Measurements from ENCODE around the gene CDH12. TPM values are rescaled to one million over a fixed set of nuclear protein-coding genes. Genes with fewer than 3 reads are reported as not detected.

Gene CDH12
- total and polyA plus RNA-seq, 10 of the 15 experiments (the other 5 are each of a cell fraction or from before 2014, with no cell fraction given): 0.03 to 0.16 TPM; not detected in 8

DNA sequence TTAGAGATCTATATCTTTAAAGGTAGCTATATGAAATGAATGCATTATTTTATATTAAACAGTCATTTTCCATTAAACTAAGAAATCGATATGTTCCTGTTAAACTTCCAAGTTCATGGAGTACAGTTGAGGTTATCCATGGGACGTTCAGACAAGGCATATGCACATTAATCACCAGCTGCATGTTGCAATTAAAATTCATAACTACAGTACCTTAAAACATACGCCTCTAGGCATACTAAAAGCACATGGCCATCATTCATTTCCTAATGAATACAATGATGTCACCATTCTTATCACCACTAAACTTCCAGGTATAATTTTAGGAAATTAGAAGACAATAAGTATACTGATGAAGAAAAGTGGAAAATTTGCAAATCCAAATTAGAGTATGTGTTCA lies 174.3 kb downstream of the CDH12 start:
- no TSS peak for BruUV-seq (replicated peaks)
- RAD21 ChIA-PET (ENCODE audit: unreplicated experiment): no interaction called here
- 0% methylated on average over 3 of the region's 3 CpGs for WGBS (ENCODE audit: insufficient coverage, insufficient replicate concordance, low lambda C conversion rate, missing lambda C conversion rate)
- no peak overlapping the region for H3K4me3 ChIP-seq
- POLR2A ChIA-PET: no interaction called here
- no peaks in the 10 kb centered on the region for H4K20me1 ChIP-seq (ENCODE audit: control insufficient read depth, insufficient read depth)
- FAIRE-seq (no peak), ATAC-seq (no peak), DNase-seq (ENCODE audit: low read depth, low spot score) (no peak)
- no peaks in the 10 kb centered on the region for H3K27me3 ChIP-seq (replicated peaks in 1 of 2; ENCODE audit: control insufficient read depth in 2 of 2, insufficient read depth in 2 of 2, low read length in 1 of 2)
- no peaks in the 10 kb centered on the region for H3K36me3 ChIP-seq (ENCODE audit: control insufficient read depth in 2 of 2, insufficient read depth in 2 of 2, low read length in 1 of 2)
- TF ChIP-seq KAT2A (conservative IDR thresholded peaks at IDR 0.05; ENCODE audit: control insufficient read depth, low read depth, low read length): no peak
- TF ChIP-seq MXI1 (IDR thresholded peaks at IDR 0.05; ENCODE audit: low read depth, low read length): no peak
- no peak for TF ChIP-seq NR2F1 (conservative IDR thresholded peaks at IDR 0.05)
- TF ChIP-seq, protein P1, sequence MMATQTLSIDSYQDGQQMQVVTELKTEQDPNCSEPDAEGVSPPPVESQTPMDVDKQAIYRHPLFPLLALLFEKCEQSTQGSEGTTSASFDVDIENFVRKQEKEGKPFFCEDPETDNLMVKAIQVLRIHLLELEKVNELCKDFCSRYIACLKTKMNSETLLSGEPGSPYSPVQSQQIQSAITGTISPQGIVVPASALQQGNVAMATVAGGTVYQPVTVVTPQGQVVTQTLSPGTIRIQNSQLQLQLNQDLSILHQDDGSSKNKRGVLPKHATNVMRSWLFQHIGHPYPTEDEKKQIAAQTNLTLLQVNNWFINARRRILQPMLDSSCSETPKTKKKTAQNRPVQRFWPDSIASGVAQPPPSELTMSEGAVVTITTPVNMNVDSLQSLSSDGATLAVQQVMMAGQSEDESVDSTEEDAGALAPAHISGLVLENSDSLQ (IDR thresholded peaks at IDR 0.05): no peak
- no peak for TF ChIP-seq NBN (IDR thresholded peaks at IDR 0.05)
- H3K27ac ChIP-seq (ENCODE audit: control insufficient read depth, insufficient read depth): no peak overlapping the region
- no peaks in the 10 kb centered on the region for H3K79me2 ChIP-seq (ENCODE audit: control insufficient read depth, insufficient read depth, low read length)
- no peaks in the 10 kb centered on the region for H3K9me3 ChIP-seq (replicated peaks; ENCODE audit: control insufficient read depth, insufficient read depth, low read length)
- intact Hi-C loops (cut with micrococcal nuclease; ENCODE audit: unreplicated experiment): no loop called here
- no peak overlapping the region for H2AFZ ChIP-seq (ENCODE audit: control insufficient read depth, low read depth, low read length)
- no peak overlapping the region for H3K9ac ChIP-seq (ENCODE audit: control insufficient read depth, insufficient read depth, low read length)
- H3K4me2 ChIP-seq (ENCODE audit: control insufficient read depth, insufficient read depth): no peak overlapping the region
- SMC1A ChIA-PET (ENCODE audit: uncharacterized antibody, unreplicated experiment): no interaction called here
- CTCF ChIA-PET: no interaction called here
- H3K4me1 ChIP-seq (ENCODE audit: control insufficient read depth, insufficient read depth, low read length): no peaks in the 10 kb centered on the region
- in situ Hi-C loops (cut with MboI): no loop called here

DNA sequence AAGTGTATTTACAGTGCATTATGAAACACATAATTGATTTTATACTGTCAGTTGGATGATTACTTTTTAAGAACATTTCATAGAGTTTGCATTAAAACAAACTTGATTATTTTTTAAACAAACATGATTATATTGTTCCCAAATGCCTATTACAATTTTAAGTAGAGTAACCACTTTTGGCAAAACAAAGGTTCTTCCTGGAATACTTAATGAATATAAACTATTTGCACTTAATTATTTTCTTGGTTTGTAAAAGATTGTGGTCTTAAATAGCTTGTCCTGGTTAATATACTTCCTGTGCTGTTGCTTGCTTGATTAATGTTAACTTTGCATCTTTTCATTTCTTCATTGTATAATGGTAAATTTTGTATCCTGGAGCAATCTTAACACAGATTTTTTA lies 180.0 kb downstream of the CDH12 start:
- FAIRE-seq (no peak), DNase-seq (ENCODE audit: low read depth, low spot score) (no peak), ATAC-seq (no peak)
- H2AFZ ChIP-seq (ENCODE audit: control insufficient read depth, low read depth, low read length): no peak overlapping the region
- RAD21 ChIA-PET (ENCODE audit: unreplicated experiment): no interaction called here
- CTCF ChIA-PET: no interaction called here
- no peaks in the 10 kb centered on the region for H4K20me1 ChIP-seq (ENCODE audit: control insufficient read depth, insufficient read depth)
- no peak overlapping the region for H3K4me3 ChIP-seq
- no peak overlapping the region for H3K27ac ChIP-seq (ENCODE audit: control insufficient read depth, insufficient read depth)
- intact Hi-C loops (cut with micrococcal nuclease; ENCODE audit: unreplicated experiment) (no loop called here), in situ Hi-C loops (cut with MboI) (no loop called here)
- no peaks in the 10 kb centered on the region for H3K36me3 ChIP-seq (ENCODE audit: control insufficient read depth in 2 of 2, insufficient read depth in 2 of 2, low read length in 1 of 2)
- no peaks in the 10 kb centered on the region for H3K27me3 ChIP-seq (replicated peaks in 1 of 2; ENCODE audit: control insufficient read depth in 2 of 2, insufficient read depth in 2 of 2, low read length in 1 of 2)
- H3K9ac ChIP-seq (ENCODE audit: control insufficient read depth, insufficient read depth, low read length): no peak overlapping the region
- no peak overlapping the region for H3K4me2 ChIP-seq (ENCODE audit: control insufficient read depth, insufficient read depth)
- TF ChIP-seq ATF7 (IDR thresholded peaks at IDR 0.05; ENCODE audit: low read depth) (no peak), POU2F2 (IDR thresholded peaks at IDR 0.05; ENCODE audit: borderline replicate concordance, low read depth, low read length) (no peak), GATAD2B (conservative IDR thresholded peaks at IDR 0.05; ENCODE audit: low read depth) (no peak)
- H3K4me1 ChIP-seq (ENCODE audit: control insufficient read depth, insufficient read depth, low read length): no peaks in the 10 kb centered on the region
- no peaks in the 10 kb centered on the region for H3K9me3 ChIP-seq (replicated peaks; ENCODE audit: control insufficient read depth, insufficient read depth, low read length)
- POLR2A ChIA-PET: no interaction called here
- BruUV-seq (replicated peaks): no TSS peak
- SMC1A ChIA-PET (ENCODE audit: uncharacterized antibody, unreplicated experiment): no interaction called here
- H3K79me2 ChIP-seq (ENCODE audit: control insufficient read depth, insufficient read depth, low read length): no peaks in the 10 kb centered on the region

Data from GM12878 (cell line).